Activated T-cell treated with anti-CD3 and anti-CD28 coated beads for 24 hours (primary cell): ENCODE results near the gene DOCK7.
"Not testable (repeated sequence)": the region's sequence is repeated elsewhere in the genome, so short reads cannot be mapped to it uniquely, and the experiment has no call there.

Experiments used
- DNase-seq: peaks from one replicate; pipeline ENCODE4 v3.0.0-alpha.2; 2020; ENCODE audit warnings: low read depth

DOCK7 gene

GRCh38 chr1:62691062-62691844, 3.1 kb upstream of the DOCK7 start:
- DNase-seq = no peak

GRCh38 chr1:62689524-62689923, 1.3 kb upstream of the DOCK7 start:
- no peak for DNase-seq

GRCh38 chr1:62688687-62689085, 500 bp upstream of the DOCK7 start:
- no peak for DNase-seq

GRCh38 chr1:62687421-62687902, 724 bp downstream of the DOCK7 start:
- no peak for DNase-seq

- DNase-seq = no peak
These were observed 1.4 kb downstream of the DOCK7 start for GRCh38 chr1:62686822-62687221.

GRCh38 chr1:62685431-62685859, 2.7 kb downstream of the DOCK7 start:
- DNase-seq = no peak

DNA sequence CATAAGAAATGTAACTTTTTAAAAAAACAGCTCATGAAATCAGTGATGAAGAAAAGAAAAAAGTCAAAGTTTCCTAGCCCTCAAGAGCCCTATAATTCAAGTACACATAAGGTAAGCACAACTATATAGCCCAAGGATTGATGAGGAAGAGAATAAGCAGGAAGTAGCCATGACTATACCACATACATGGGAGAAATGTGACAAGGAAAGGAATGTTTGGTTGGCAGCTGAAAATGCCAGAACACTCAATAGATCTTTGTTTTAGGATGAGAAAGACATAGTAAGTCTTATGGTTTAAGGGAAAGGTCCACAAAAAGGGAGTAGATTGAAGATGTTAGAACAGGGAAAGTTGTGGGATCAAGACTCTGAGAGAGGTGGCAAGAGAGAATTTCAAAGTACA, 5.7 kb downstream of the DOCK7 start:
- DNase-seq = no peak

DNA sequence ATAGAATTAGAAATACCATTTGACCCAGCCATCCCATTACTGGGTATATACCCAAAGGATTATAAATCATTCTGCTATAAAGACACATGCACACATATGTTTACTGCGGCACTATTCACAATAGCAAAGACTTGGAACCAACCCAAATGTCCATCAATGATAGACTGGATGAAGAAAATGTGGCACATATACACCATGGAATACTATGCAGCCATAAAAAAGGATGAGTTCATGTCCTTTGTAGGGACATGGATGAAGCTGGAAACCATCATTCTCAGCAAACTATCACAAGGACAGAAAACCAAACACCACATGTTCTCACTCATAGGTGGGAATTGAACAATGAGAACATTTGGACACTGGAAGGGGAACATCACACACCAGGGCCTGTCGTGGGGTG, 7.2 kb downstream of the DOCK7 start:
- not testable (repeated sequence) for DNase-seq

GRCh38 chr1:62677822-62678221, 10.4 kb downstream of the DOCK7 start:
- not testable (repeated sequence) for DNase-seq

GRCh38 chr1:62676611-62677356, 11.4 kb downstream of the DOCK7 start:
- no peak for DNase-seq

DNA sequence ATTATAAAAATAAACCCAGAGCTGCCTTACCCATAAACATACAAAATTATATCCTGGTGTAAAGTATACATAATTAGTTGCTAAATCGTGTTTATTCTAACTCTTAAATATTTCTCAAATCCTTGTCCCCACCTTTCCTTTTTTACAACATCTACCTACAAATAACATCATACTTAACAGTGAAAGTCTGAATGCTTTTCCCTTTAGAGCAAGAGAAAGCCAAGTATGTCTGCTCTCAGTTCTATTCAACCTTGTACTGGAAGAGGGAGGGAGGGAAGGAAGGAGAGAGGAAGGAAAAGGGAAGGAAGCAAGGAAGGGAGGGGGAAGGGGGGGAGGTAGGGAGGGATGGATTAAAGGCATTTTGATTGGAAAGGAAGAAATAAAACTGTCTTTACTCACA, 14.6 kb downstream of the DOCK7 start:
- DNase-seq = no peak

DNA sequence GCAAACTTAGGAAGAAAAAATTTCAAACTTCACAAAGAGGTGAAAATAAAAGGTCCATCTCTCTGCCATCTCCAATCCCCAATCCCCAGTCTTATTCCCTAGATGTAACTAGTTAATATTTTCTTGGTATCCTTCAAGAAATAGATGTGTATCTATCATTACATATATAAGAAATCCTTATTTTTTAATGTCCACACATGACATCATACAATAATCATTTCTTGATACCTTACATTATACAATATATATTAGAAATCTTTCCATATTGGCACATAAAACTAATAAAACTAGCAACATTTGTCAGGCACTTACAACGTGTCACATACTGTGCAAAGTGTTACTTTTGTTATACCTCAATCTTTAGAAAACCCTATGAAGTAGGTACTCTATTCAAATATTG, 16.2 kb downstream of the DOCK7 start:
- no peak for DNase-seq

DNA sequence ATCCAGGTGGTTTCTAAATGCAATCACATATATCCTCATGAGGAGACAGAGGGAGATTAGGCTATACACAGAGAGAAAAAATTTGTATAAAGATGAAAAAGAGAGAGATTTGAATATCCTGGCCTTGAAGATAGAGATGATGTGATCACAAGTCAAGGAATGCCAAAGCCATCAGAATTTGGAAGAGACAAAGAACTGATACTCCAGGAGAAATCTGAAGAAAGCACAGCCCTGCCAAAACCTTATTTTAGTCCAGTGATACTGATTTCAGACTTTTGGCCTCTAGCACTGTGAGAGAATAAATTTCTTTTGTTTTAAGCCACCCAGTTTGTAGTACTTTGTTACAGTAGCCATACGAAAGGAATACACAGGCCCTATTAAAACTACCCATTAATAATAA, 33.4 kb downstream of the DOCK7 start:
- no peak for DNase-seq

GRCh38 chr1:62652387-62652786, 35.8 kb downstream of the DOCK7 start:
- DNase-seq = no peak

DNA sequence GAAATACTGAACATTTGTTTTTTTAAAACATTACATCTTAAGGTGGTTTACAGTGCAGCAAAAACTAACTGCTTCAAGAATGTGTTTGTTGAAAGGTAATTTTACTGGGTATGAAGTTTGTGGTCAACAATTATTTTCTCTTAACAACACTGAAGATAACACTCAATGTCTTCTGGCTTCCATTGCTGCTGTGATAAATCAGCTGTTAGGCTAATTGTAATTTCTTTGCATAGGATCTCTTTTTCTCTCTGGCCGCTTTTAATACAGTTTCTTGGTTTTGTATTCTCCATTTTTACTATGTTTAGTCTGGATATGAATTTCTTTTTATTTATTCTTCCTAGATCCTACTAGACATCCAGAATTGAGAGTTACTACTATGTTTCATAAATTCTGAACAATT, 44.9 kb downstream of the DOCK7 start:
- DNase-seq = no peak

DNA sequence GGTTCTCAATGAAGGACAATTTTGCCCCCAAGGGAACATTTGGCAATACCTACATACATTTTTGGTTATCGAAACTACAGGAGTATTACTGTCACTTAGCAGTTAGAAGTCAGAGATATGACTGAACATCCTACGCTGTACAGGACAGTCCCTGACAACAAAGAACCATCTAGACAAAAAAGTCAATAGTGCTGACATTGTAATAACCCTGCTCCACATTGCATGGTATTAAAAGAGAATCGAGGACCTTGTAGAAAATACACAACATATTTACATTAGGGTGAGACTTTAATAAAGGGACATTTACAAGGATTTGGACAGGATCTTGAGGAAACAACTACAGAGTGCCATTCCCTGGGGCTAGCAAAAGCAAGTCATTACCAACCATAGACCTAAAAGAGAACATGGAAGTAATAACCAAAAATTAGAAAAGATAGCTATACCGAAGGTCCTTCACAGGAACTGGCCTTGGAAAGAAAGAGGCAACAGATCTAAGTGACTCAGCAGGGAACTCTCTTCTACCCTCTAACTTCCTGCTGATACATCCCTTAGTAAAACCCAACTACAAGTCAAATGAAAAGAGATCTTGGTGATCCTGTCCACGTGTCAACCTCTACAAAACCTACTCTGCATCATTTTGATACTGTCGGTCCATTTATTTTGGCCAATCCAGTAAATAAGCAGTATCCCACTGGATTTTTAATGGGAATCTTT, 50.6 kb downstream of the DOCK7 start:
- no peak for DNase-seq

DNA sequence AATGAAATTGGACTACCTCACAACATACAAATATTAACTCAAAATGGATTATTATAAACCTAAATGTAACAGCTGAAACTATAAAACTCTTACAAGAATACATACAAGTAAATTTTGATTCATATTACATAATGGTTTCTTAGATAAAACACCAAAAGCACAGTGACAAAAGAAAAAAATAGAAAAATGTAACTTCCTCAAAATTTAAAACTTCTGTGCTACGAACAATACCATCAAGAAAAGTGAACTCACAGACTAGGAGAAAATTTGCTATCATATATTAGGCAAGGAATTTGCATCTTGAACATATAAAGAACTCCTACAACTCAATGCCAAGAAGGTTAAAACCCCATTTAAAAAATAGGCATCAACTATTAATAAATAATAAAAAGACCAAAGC, 59.7 kb downstream of the DOCK7 start:
- no peak for DNase-seq

DNA sequence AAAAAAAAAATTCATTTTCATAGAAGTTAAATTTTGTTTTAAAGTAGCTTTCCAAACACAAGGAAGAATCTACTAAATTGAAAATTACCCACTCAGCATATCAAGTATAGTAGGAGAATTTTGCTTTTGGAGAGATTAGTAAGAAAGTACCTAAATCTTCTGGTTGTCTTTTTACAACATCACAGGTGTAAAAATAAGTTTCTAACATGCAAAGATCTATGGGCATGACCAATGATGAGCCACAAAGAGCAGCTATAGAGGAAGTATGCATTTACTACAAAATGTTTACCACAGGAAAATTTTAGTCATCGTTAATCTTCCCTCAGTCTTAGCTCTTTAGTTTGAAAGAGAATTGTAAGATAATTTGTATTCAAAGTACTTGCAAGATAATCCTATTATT, 62.8 kb downstream of the DOCK7 start:
- no peak for DNase-seq

DNA sequence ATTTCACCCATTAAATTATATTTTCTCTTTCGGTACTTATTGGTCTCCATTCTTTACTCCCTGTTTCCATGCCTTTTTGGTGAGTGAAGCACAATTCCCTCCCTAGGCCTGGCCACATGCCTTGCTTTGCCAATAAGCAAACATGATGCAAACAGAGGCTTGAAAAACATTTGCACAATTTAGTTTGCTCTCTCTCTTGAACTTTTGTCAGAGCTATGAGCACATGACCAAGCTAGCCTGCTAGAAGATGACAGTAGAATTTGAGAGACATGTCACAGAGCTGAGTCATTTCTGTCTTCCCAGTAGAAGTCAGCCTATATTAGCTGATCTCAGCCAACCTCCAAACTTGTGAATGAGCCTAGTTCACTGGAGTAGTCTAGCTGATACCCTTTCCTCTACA, 66.3 kb downstream of the DOCK7 start:
- DNase-seq = no peak

DNA sequence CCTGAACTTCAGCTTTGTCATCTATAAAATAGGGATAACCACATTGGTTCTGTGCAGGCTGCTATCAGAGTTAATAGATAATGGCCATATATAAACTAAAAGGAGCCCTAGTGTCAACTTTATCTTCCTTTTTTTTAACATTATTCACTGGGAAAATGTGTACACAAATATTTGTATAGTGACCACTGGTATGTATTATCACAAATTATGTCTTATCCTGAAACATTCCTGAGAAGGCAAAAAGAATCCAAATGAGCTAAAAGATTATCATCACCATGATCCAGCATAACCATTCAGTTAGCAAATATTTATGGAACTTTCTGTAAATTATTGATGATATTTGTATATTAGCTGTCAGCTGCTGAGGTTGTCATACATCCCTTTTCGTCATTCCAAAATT, 74.3 kb downstream of the DOCK7 start:
- no peak for DNase-seq

DNA sequence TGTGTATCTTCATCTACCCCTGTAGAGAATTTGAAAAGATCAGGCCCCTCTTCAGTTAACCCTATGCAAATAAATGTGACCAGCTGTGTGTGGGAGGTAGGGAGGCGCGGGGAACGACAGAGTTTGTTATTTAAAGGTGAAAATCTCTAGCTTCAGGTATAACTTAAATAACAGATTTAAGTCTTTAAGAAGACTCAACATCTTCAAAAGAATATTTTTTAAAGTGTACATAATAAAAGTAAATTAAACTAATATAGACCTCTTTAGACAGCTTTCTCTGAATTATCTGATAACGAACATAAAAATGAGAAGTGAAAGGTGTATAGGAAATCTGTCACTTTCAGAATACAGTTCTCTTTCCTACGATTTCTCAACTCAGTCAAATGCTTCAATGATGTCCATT, 74.9 kb downstream of the DOCK7 start:
- DNase-seq = no peak

- no peak for DNase-seq
These were observed 75.4 kb downstream of the DOCK7 start for GRCh38 chr1:62612770-62613169.

- not testable (repeated sequence) for DNase-seq
These were observed 77.6 kb downstream of the DOCK7 start for GRCh38 chr1:62610588-62610987.
